Superior temporal gyrus (tissue), 1 donor: ENCODE results near the gene UGP2.
"Not testable (repeated sequence)": the region's sequence is repeated elsewhere in the genome, so short reads cannot be mapped to it uniquely, and the experiment has no call there.

ENCODE experiments used
- DNase-seq: peaks from one replicate; pipeline ENCODE4 v3.0.0-alpha.2; 2016; ENCODE audit errors: extremely low spot score

The UGP2 gene

DNA sequence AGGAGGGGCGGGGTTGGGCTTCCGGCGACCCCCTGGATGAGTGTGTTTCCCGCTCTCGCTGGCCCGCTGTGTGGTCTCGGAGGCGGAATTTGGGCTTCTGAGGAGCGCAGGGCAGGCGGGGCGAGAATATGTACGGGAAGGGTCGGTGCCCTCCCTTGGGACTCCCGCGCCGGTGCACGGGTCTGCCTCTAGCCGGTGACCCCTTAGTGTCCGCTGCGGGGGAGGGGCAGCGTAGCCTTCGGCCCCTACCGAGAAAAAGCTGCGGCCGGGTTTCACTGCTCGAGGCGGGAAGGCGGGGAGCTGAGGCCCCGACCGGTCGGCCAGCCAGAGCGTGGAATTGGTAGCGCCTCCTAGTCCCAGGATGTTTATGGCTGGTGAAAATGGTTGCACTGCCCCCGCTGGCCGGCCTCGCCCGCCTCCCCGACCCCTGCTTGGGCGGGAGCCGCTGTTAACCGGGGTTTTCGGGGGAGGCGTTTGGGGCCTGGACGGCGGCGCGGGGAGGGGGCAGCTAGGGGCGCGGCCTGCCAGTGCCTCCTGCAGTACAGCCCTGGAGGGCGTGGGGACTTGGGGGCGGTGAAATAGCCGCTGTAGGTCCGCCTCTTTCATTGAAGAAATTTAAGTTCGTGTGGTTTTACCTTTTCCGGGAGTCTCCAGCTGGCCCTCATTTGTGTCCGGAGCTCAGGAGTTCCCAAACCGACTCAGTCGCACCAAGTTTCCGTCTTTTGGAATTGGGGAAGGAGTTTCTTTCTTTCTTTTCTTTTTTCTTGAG, at the start of gene UGP2:
Gene UGP2, plus strand, starts transcription at position 643 of the 769 bp plus-strand sequence. CDS start 290 bp downstream, outside the sequence.
- DNase-seq, result peak; percentile 76

DNA sequence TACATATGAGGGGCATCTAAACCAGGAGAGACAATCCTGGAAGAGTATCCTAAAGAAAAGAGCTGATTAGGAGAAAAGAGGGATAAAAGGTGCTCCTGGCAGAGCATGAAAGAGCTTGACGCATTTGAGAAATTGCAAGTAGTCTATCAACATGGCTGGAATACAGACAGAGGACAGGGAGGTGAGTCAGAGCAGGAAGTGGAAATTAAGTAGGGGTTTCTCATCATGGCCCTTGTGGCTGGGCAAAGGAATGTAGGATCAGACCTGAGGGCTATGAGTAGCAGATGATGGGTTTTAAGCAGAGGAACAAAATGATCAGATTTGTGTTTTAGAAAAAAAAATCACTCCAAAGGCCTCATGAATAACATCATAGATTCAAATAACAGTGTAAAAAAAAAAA, 49.2 kb upstream of the UGP2 start:
- no peak for DNase-seq

DNA sequence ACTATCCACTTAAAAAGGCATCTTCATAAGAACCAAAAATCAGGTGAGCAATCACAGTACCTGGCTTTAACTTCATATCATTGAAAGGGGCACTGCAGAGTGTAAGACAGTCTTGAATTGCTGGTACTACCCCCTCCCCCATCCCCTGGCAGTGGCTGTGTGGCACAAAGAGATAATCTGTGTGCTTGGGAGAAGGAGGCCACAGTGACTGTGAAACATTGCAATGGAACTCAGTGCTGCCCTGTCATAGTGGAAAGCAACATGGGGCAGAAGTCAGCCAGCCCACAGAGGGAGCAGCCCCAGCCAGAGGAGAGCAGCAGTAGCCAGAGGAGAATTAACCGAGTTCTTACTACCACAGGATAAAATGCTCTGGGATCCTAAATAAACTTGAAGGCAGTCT, 45.3 kb upstream of the UGP2 start:
- no peak for DNase-seq

DNA sequence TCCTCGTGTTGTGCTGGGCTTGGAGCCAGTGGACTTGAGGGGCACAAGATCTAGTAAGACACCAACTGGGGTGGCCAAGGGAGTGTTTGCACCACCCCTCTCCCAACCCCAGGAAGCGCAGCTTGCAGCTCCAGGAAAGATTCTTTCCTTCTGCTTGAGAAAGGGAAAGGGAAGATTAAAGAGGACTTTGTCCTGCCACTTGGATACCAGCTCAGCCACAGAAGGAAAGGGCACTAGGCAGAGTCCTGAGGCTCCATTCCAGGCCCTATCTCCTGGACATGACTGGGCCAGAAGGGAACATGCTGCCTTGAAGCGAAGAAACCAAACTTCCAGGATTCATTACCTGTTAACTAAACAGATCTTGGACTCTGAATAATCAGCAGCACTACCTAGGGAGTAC, 44.9 kb upstream of the UGP2 start:
- DNase-seq, result no peak

DNA sequence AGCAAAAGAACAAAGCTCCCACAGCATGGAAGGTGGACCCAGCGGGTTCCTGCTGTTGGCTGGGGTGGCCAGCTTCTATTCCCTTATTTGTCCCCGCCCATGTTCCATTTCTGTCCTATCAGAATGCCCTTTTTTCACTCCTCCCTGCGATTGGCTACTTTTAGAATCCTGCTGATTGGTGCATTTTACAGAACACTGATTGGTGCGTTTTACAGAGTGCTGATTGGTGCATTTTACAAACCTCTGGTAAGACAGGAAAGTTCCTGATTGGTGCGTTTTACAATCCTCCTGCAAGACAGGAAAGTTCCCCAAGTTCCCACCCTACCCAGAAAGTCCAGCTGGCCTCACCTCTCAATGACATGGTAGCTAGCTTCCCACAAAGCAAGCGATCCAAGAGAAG, 40.2 kb upstream of the UGP2 start:
- DNase-seq, result no peak

DNA sequence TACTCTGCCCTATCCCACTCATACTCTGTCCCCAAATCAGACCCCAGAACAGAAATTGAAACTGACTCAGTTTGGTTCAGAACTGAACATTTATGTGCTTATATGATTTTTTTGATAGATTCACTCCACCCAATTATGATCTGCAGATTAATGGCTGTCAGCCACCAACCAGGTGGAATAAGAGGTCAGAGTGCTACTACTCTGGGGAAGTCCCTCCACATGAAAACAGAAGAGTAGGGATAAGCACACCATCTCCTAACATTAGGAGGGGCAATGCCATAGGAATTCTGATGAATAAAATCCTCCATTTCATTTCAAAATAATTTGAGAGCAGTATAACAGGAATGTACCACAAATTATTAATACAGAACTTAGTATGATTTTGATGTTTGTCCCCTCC, 36.3 kb upstream of the UGP2 start:
- no peak for DNase-seq

DNA sequence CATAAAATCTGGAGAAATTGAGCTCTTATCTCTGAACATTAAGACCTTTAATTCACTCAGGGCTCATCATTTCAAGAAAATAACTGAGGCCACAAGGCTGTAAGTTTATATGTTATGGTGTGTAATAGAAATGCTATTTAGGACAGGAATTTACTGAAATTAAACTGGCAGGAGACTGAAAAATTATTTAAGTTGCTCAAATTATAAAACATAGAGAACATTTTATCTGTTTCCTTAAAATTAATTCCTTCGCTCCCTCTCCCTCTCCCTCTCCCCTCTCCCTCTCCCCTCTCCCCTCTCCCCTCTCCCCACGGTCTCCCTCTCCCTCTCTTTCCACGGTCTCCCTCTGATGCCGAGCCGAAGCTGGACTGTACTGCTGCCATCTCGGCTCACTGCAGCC, 33.7 kb upstream of the UGP2 start:
- DNase-seq, result not testable (repeated sequence)

DNA sequence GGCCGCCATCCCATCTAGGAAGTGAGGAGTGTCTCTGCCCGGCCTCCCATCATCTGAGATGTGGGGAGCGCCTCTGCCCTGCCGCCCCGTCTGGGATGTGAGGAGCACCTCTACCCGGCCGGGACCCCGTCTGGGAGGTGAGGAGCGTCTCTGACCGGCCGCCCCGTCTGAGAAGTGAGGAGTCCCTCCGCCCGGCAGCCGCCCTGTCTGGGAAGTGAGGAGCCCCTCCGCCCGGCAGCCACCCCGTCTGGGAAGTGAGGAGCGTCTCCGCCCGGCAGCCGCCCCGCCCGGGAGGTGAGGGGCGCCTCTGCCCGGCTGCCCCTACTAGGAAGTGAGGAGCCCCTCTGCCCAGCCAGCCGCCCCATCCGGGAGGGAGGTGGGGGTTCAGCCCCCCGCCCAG, 32.8 kb upstream of the UGP2 start:
- not testable (repeated sequence) for DNase-seq

DNA sequence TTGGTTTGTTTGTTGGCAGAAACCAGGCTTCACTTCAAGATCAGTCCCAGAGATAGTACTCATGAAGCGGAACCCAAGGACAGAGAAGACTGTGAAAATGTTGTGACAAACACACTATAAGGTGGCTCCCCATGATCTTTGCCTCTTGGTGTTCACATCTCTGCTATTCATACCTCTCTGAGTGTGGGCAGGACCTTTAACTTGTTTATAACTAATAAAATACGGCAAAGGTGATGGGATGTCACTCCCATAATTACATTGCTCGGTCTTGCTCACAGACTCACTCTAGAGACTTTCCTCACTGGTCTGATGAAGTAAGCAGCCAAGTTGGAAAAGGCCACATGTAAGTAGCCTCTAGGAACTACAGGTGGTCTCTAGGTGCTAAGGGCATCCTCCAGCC, 30.6 kb upstream of the UGP2 start:
- DNase-seq, result no peak

DNA sequence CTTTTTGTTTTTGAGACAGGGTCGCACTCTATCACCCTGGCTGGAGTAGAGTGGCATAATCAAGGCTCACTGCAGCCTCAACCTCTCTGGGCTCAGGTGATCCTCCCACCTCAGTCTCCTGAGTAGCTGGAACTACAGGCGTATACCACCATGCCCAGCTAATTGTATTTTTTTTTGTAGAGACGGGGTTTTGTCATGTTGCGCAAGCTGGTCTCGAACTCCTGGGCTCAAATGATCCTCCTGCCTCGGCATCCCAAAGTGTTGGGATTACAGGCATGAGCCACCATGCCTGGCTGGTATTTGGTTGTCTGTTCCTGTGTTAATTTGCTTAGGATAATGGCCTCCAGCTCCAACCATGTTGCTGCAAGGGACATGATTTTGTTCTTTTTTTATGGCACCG, 29.8 kb upstream of the UGP2 start:
- DNase-seq, result not testable (repeated sequence)

DNA sequence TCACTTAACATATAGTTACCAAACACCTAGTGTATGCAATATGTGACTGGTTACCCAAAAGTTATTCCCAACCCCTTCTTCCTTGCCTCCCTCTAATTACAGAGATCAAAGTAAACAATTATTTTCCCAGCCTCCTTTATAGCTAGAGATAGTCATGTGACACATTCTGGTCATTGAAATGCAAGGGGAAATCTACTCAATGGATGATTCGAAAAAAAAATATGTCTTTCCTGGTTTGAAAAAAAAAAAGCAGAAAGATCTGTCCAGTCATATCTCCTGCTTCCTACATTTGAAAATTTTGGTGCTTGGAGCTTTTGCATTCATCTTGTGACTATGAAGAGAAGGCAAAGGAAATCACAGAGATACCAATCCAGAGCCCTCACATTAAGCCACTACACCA, 27.6 kb upstream of the UGP2 start:
- DNase-seq, result no peak

DNA sequence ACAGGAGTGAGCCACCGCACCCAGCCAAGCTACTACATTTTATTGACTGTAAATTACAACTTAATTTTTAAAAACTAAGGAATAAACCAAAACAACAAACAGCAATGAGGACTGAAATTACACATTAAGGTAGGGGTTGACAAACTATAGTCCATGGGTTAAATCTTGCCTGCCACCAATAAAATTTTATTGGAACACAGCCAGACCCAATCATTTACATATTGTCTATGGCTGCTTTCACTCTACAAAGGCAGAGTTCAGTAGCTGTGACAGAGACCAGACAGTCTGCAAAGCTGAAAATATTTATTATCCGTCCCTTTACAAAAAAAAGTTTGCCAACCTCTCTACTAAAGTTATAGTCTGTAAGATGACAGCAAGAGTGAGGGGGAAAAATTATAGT, 24.3 kb upstream of the UGP2 start:
- no peak for DNase-seq

DNA sequence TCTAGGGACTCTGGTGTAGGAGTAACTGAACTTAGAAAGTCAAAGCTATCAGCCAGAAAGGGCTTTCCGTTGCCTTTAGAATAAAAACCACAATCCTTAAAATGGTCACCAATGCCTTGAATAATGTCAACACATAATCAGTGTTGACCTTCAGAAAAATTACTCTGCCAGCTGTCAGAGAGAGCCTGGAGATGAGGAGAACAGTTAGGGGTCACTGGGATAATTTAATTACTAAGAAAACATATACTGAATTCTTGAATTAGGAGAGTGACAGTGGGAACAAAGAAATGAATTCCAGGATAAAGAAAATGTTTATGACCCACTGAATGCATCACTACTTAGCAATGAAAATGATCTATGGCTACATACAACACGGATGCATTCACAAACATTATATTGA, 23.4 kb upstream of the UGP2 start:
- DNase-seq, result no peak

DNA sequence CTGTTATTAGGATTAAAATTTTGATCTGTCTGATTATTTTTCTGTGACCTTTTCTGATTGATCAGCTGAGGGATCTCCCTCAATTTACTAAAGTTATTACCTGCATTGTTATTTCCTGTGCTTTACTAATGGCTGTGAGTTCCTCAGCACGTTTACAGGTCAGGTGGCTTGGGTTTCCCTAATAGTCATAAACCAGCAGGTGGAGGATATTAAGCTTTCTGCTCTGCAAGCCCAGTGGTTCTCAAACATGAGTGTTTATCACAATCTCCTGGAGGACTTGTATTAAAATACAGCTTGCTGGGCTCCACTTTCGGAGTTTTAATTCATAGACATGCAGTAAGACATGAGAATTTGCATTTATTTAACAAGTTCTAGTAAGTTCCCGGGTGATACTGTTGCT, 22.4 kb upstream of the UGP2 start:
- DNase-seq, result no peak

DNA sequence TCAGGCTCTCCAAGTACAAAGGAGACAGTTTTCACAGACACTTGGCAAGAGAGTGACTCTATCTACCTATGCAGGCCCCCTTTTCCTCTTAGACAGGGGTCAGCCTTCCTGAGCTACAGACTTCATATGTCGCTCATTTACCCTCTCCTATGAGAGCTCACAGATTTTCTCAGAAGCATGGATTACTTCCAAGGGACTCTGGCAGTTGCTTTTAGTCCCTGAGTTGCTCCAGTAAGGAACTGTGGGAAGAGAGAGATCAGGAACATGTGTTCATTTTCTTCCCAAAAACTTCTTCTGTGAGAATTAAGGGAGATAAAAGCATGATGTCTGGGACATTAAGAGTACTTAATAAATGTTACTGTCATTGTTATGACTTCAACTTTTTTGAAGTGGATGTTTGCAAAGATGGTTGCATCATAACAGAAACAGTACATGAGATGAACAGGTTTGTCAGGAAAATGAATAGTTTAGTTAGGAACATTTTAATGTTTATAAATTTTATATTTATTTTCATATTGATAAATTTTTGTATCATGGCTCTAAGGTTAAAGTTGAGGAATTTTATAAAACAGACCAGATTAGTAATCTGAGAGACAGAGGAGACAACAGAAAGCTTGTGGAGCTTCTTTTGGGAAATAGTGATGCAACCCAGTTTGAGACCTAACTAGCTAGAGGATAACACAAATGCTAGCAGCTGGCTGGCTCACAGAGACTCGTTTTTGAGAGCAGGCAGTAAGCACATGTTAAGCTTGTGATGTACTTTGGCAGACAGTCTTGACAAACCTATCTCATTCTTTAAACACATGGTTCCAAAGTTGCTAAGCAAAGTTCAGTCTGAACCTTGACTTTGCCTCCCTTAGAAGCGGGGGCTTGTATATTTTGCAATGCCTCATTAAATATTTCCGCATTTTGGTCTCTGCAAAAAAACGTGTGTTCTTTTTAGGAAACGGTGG, 21.7 kb upstream of the UGP2 start:
- DNase-seq, result no peak

DNA sequence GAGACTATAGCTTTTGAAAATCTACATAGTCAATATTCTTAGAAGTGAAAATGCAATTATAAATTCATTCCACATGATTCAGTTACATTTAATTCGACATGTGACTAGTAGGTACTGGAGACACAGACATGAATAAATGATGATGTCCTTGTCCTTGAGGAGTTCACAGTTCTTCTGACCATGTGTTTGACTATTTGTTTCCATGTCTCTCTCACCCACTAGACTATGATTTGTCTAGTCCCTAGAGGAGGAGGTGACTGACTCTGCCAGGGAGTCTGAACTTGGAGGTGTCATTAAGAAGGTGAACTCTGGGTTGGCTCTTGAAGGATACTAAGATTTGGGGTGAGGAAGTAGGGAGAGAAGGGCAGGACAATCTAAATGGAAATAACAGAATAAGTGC, 20.7 kb upstream of the UGP2 start:
- DNase-seq, result no peak

DNA sequence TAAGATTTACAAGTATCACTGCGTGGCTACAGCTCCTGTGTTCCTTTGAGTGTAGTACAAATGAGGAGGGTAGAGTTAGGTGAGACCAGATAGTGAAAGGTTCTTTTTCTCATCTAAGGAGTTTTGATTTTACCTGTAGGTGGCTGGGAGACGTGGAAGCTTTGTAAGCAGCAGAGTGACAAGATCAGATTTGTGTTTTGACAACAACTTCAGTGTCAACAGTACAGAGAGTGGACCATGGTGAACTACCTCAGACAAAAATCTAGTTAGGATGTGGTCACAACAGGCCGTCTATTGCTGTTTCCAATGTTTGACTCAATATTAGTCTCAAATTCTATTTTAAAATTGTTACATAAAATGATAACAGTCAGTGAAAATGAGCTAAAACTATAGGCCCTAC, 20.3 kb upstream of the UGP2 start:
- no peak for DNase-seq

DNA sequence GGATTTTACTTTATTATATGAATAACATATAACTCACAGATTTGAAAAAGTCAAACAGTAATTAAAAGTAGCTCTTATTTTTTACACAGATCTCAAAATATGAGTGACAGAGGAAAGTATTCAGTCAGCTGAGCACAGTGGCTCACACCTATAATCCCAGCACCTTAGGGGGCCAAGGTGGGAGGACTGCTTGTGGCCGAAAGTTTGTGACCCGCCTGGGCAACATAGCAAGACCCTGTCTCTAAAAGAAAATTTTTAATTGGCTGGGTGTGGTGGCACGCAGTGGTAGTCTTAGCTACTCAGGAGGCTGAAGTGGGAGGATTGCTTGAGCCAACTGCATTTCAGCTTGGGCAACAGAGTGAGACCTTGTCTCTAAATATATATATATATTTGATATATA, 19.2 kb upstream of the UGP2 start:
- DNase-seq, result no peak

DNA sequence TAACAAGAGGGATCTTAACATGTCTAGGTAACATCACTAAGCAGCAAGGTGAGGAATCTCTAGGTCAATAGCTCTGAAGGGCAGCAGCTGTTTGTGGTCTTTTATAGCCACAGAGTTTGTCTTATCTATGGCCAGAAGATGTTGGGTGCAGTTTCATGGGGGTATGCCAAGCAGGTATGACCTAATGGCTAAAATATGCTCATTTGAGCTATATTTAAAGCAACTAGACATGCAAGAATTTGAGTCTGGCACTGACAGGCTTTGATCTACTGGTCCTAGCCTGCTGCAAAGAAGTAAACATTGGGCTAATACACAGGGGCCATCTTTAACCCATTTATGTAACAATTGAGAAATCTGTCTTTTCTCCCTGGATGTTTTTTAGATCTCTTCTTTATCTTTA, 13.9 kb upstream of the UGP2 start:
- DNase-seq, result no peak

DNA sequence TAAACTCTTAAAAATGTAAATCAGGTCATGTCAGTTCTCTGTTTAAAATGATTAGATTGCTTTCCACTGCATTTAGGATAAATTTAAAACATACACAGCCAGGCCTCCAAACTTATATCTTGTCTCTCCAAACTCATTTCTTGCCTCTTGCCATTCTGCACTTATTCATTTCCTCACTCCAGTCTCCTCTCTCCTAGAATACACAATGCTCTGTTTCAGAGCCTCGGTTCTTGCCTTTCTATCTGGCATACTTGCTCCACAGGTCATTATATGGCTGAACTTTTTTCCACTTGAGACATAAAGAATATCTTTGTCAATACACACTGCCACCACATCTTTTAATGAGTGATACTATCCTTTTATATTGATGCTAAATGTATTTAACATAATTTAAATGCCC, 10.5 kb upstream of the UGP2 start:
- DNase-seq, result no peak

DNA sequence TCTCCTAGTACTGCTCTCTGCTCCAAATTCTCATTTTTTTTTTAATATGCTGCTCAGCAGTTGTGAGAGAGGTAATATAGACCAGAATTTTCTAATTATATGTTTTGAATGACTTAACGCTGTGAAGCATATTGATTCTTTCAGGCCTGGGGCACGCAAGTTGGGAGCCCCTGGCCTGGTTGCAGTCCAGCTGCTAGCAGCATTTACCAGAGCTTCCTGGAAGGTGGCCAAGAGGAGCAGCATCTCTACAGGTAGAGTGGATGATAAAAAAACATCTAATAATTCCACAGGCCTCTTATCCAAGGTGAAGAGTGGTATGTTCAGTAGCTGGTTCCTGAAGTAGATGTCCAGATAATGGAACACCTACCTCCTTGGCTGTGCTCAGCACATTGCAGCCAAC, 7.3 kb upstream of the UGP2 start:
- no peak for DNase-seq

DNA sequence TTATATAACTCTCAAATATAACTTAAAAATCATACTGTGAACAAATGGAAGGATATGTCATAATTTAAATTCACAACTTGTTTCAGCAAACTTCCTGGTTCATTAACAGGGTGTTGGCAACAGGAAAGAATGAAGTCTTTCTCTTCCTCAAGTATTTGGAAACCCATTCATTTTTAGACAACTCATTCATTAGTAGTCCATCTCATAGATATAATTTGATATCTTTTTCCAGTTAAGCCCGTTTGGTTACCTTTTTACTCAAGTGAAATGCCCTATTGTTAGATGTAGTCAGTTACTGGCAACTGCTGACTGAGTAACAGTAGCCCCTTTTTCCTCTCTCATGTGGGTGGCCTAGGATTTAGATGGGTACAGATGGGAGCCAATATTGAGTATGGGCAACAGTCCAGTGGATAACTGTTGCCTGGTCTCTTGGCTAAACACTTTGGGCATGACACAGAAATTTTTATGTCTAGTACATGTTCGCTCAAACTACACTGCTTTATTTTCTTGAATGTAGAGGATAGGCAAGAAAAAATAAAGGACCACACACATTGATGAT, 4.6 kb upstream of the UGP2 start:
- no peak for DNase-seq
